ACC112 (cell line): ENCODE measurements around the gene TMCC3.
"Not testable (repeated sequence)": the region's sequence is repeated elsewhere in the genome, so short reads cannot be mapped to it uniquely, and the experiment has no call there.

Experiments
- H2AFZ ChIP-seq: fragments of 200-600 bp; sonication (generic); one replicate; pipeline ENCODE4 v1.6.0; 2017; ENCODE audit warnings: antibody characterized with exemption, low read length; ENCODE audit not compliant: unreplicated experiment
- H3K27ac ChIP-seq: fragments of 200-600 bp; sonication (generic); 2 replicates; pipeline ENCODE4 v1.5.1; 2014; ENCODE audit warnings: low read depth, mild to moderate bottlenecking, antibody characterized with exemption, low read length, moderate library complexity
- H3K27me3 ChIP-seq: fragments of 200-600 bp; sonication (generic); 2 replicates; pipeline ENCODE4 v1.6.1; 2014; ENCODE audit warnings: mild to moderate bottlenecking, antibody characterized with exemption, low read length, moderate library complexity, mixed read lengths; ENCODE audit not compliant: insufficient read depth
- H3K36me3 ChIP-seq: fragments of 200-600 bp; sonication (generic); 2 replicates; pipeline ENCODE4 v1.6.1; 2016; ENCODE audit warnings: mild to moderate bottlenecking, antibody characterized with exemption, low read length, moderate library complexity, mixed read lengths; ENCODE audit not compliant: insufficient read depth
- H3K4me1 ChIP-seq: fragments of 200-600 bp; sonication (generic); one replicate; pipeline ENCODE4 v1.6.1; 2016; ENCODE audit warnings: low read length, mixed read lengths; ENCODE audit not compliant: insufficient read depth, unreplicated experiment, control insufficient read depth
- H3K4me3 ChIP-seq: fragments of 200-600 bp; sonication (generic); 2 replicates; pipeline ENCODE4 v1.5.1; 2014; ENCODE audit warnings: mild to moderate bottlenecking, low read depth, low read length
- H3K79me2 ChIP-seq: fragments of 200-600 bp; sonication (generic); one replicate; pipeline ENCODE4 v1.6.0; 2016; ENCODE audit warnings: low read length; ENCODE audit not compliant: control insufficient read depth, unreplicated experiment, insufficient read depth

TMCC3 gene

DNA sequence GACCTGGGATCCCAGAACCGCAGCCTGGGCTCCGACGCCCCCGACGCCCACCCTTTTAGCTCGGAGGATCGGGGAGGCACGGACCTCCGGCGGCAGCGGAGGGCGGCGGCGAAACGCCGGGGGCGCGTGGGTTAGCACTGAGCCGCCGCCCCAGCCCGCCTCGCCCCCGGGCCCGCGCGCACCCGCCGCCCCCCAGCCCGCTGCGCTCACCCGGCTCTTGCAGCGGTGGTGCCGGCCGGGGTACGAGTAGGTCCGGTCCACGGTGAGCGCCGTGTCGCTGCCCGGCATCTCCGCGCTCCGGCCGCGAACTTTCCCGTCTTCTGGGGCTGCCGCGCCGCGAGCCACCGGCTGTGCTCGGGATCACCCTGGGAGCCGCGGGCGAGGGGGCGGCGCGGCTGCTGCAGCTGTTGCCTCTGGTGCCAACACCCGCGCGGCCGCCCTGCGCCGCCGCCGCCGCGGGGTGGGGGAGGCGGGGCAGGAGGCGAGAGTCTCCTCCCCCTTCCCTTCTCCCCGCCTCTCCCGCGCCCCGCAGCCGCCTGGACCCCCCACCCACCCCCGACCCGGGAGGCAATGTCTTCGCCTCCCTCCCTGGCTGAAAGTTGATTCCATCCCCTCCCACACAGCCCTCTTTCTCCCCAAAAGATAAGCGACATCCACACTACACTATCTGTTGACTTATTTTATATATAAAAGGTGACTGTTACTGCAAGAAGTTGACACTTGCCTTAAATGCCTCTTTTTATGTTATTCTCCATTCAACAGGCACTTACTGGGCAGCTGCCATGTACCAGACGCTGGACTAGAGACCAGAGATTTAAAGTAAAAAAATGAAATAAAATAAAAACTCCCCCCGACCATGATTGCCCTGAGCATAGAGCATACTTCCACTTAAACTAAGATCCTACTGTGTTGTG lies at the start of gene TMCC3:
Gene TMCC3 (minus strand): TSS at position 415 of the 914 bp plus-strand sequence. CDS start 127 bp downstream, at position 288.
- Histone ChIP-seq H3K27ac (no peak within 1 kb of the TSS), H3K27me3 (no peaks in the 10 kb centered on the region; the same call in 1 of the 2 replicates), H3K36me3 (no peaks in the 10 kb centered on the region), H3K4me3 (peak within 1 kb of the TSS; percentile 81), H3K4me1 (peaks cover 10% of the 10 kb centered on the region), H3K79me2 (no peaks in the 10 kb centered on the region), H2AFZ (peak within 1 kb of the TSS; percentile 53)

DNA sequence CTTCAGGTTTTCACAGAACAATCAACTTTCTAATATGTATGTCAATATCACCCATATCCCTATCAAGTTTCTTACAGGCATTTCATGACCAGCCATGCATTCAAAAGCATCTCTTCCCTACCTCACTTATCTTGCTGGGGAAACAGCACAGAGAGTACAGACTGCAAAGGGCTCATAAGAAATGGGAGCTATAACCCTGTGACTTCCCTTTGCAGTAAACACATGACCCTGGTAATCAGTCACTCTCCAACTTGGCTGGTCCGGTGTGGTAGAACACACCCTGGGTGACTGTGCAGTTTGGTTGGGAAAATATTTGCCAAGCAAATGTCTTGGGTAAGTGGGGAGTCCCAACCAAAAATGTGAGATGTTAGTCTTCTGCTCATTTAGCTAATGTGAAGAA lies 49.4 kb upstream of the TMCC3 start:
- Histone ChIP-seq H3K79me2 (no peaks in the 10 kb centered on the region), H2AFZ (no peak overlapping the region)

DNA sequence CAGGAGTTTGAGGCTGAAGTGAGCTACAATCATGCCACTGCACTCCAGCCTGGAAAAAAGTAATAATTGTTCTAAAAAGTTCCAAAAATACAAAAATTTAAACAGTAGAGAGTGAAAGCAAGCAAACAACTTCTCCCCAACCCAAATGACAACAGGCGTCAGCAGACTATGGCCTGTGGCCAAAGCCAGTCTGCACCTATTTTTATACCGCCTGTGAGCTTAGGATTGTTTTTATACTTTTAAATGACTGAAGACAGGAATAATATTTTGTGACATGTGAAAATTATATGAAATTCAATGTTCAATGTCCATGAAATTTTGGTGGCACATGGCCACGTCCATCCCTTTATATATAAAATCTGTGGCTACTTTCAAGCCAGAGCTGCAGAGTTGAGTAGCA lies 48.2 kb upstream of the TMCC3 start:
- H2AFZ ChIP-seq, result no peak overlapping the region
- H3K79me2 ChIP-seq, result no peaks in the 10 kb centered on the region
- H3K27me3 ChIP-seq, result 0 out of 2 replicates have a peak, but pooled peaks cover 5% of the 10 kb centered on the region
- H3K36me3 ChIP-seq, result no peaks in the 10 kb centered on the region
- no peaks in the 10 kb centered on the region for H3K4me1 ChIP-seq
- no peak overlapping the region for H3K4me3 ChIP-seq
- no peak overlapping the region for H3K27ac ChIP-seq

More for the DNA sequence above, 49.4 kb upstream of the TMCC3 start:
- Histone ChIP-seq H3K4me3 (no peak overlapping the region), H3K27ac (no peak overlapping the region), H3K27me3 (0 out of 2 replicates have a peak, but pooled peaks cover 5% of the 10 kb centered on the region), H3K36me3 (no peaks in the 10 kb centered on the region), H3K4me1 (peaks cover 9% of the 10 kb centered on the region)

GRCh38 chr12:94697631-94698030 lies 47.3 kb upstream of the TMCC3 start:
- no peak overlapping the region for H2AFZ ChIP-seq

DNA sequence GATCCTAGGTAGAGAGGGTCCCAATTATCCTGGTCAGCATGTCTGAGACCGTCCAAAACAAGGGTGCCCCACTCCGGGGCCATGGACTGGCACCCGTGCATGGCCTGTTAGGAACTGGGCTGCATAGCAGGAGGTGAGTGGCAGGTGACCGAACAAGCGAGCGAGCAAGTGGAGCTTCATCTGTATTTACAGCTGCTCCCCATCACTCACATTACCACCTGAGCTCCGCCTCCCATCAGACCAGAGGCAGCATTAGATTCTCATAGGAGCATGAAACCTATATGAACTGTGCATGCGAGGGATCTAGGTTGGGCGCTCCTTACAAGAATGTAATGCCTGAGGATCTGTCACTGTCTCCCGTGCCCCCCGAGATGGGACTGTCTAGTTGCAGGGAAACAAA lies 44.4 kb upstream of the TMCC3 start:
- Histone ChIP-seq H3K4me1 (peaks cover 11% of the 10 kb centered on the region), H3K27me3 (no peaks in the 10 kb centered on the region), H2AFZ (no peak overlapping the region), H3K36me3 (no peaks in the 10 kb centered on the region), H3K4me3 (no peak overlapping the region), H3K27ac (no peak overlapping the region), H3K79me2 (no peaks in the 10 kb centered on the region)

More at GRCh38 chr12:94697631-94698030, 47.3 kb upstream of the TMCC3 start:
- Histone ChIP-seq H3K27me3 (0 out of 2 replicates have a peak, but pooled peaks cover 5% of the 10 kb centered on the region), H3K4me1 (no peaks in the 10 kb centered on the region), H3K27ac (no peak overlapping the region), H3K79me2 (no peaks in the 10 kb centered on the region), H3K4me3 (no peak overlapping the region), H3K36me3 (no peaks in the 10 kb centered on the region)

DNA sequence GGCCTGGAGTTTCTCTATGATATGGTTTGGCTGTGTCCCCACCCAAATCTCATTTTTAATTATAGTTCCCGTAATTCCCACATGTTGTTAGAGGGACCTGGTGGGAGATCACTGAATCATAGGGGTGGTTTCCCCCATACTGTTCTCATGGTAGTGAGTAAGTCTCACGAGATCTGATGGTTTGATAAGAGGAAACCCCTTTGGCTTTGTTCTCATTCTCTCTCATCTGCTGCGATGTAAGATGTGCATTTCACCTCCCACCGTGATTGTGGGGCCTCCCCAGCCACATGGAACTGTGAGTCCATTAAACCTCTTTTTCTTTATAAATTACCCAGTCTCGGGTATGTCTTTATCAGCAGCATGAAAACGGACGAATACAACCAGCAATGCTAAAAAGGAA lies 42.5 kb upstream of the TMCC3 start:
- H3K4me1 ChIP-seq, result peaks cover 22% of the 10 kb centered on the region
- H3K79me2 ChIP-seq, H2AFZ ChIP-seq, H3K4me3 ChIP-seq, H3K36me3 ChIP-seq, H3K27me3 ChIP-seq, H3K27ac ChIP-seq: not testable (repeated sequence)

GRCh38 chr12:94690198-94690771 lies 39.9 kb upstream of the TMCC3 start:
- peak overlapping the region; percentile 74 for H3K4me3 ChIP-seq
- no peaks in the 10 kb centered on the region for H3K36me3 ChIP-seq
- H3K27ac ChIP-seq, result peak overlapping the region; percentile 29; the same call in 1 of the 2 replicates
- H3K27me3 ChIP-seq, result no peaks in the 10 kb centered on the region
- peaks cover 22% of the 10 kb centered on the region for H3K4me1 ChIP-seq
- no peaks in the 10 kb centered on the region for H3K79me2 ChIP-seq
- H2AFZ ChIP-seq, result peak overlapping the region; percentile 63

- H2AFZ ChIP-seq, result peak overlapping the region; percentile 63
- H3K4me3 ChIP-seq, result peak overlapping the region; percentile 74
- H3K36me3 ChIP-seq, result no peaks in the 10 kb centered on the region
- peak overlapping the region; percentile 29; the same call in 1 of the 2 replicates for H3K27ac ChIP-seq
- no peaks in the 10 kb centered on the region for H3K79me2 ChIP-seq
- peaks cover 22% of the 10 kb centered on the region for H3K4me1 ChIP-seq
- H3K27me3 ChIP-seq, result no peaks in the 10 kb centered on the region
These were observed 39.3 kb upstream of the TMCC3 start for GRCh38 chr12:94689646-94690036.

GRCh38 chr12:94689002-94689645 lies 38.8 kb upstream of the TMCC3 start:
- peaks cover 22% of the 10 kb centered on the region for H3K4me1 ChIP-seq
- H2AFZ ChIP-seq, result peak overlapping the region; percentile 63
- H3K4me3 ChIP-seq, result peak overlapping the region; percentile 74
- H3K27me3 ChIP-seq, result no peaks in the 10 kb centered on the region
- no peaks in the 10 kb centered on the region for H3K79me2 ChIP-seq
- peak overlapping the region; percentile 29; the same call in 1 of the 2 replicates for H3K27ac ChIP-seq
- no peaks in the 10 kb centered on the region for H3K36me3 ChIP-seq

DNA sequence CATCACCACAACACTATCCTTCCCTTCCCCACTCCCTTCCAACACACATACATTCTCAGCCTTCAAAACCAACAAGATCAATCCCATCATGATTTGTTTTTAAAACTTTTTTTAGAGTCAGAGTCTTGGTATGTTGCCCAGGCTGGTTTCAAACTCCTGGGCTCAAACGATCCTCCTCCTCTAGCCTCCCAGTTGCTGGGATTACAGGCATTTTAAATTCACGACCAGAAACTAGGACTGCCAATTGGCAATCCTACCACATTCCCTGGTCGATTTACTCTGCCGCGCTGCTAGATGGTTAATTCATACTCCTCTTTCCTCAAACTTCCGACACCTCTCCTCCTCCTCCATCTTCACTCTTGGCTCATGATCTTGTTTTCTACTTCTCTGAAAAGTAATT lies 37.5 kb upstream of the TMCC3 start:
- no peaks in the 10 kb centered on the region for H3K79me2 ChIP-seq
- H2AFZ ChIP-seq, result no peak overlapping the region
- H3K4me3 ChIP-seq, result no peak overlapping the region
- H3K27ac ChIP-seq, result no peak overlapping the region
- no peaks in the 10 kb centered on the region for H3K36me3 ChIP-seq
- peaks cover 22% of the 10 kb centered on the region for H3K4me1 ChIP-seq
- no peaks in the 10 kb centered on the region for H3K27me3 ChIP-seq
